Sigmoid colon (tissue), 4 donors: ENCODE measurements around the gene TRAF4.

Experiments used
- CTCF ChIP-seq, 4 experiments: fragments of 450-650 bp in 3 of 4; fragments of 200-600 bp in 1 of 4; IDR thresholded peaks; one replicate each; pipeline ENCODE4 v1.5.1; 2016 to 2019; ENCODE audit warnings: antibody characterized with exemption in 4 of 4, mild to moderate bottlenecking in 3 of 4, moderate library complexity in 2 of 4
- POLR2A ChIP-seq, 2 donors: fragments of 450-650 bp; IDR thresholded peaks; one replicate each; pipeline ENCODE4 v1.6.1; 2016; ENCODE audit warnings: antibody characterized with exemption in 2 of 2, mild to moderate bottlenecking in 2 of 2, moderate library complexity in 2 of 2
- POLR2AphosphoS5 ChIP-seq, 4 donors: sonication (generic); formaldehyde crosslinking; IDR thresholded peaks; one replicate each; pipeline ENCODE4 v1.6.1; 2017; ENCODE audit warnings: antibody characterized with exemption in 4 of 4

GRCh38 chr17:28777178-28777577 lies 33.4 kb downstream of the TRAF4 start:
- no peak for TF ChIP-seq CTCF (IDR thresholded peaks at IDR 0.05)
- TF ChIP-seq POLR2A (IDR thresholded peaks at IDR 0.05) = no peak
- no peak for TF ChIP-seq POLR2AphosphoS5 (IDR thresholded peaks at IDR 0.05)
